Liver (tissue), 3 donors: ENCODE results near the gene FAM13B.
A peak's percentile ranks its signal among the peaks of the same experiment; 100 is the strongest.

Experiments used
- CTCF ChIP-seq: fragments of 150-350 bp; IDR thresholded peaks from 2 replicates; pipeline ENCODE4 v1.5.1; 2017; ENCODE audit warnings: improper control_type of control experiment, low read depth, low read length; ENCODE audit not compliant: missing input control
- FOXA1 ChIP-seq: IDR thresholded peaks from 2 replicates; pipeline ENCODE4 v1.6.1; 2016; ENCODE audit warnings: antibody characterized with exemption
- RAD21 ChIP-seq, 2 donors: IDR thresholded peaks; 2 replicates each; pipeline ENCODE4 v1.6.1; 2016; ENCODE audit warnings: antibody characterized with exemption in 2 of 2, mild to moderate bottlenecking in 2 of 2
- REST ChIP-seq: IDR thresholded peaks from 2 replicates; pipeline ENCODE4 v1.6.1; 2016; ENCODE audit warnings: antibody characterized with exemption, mild to moderate bottlenecking
- ZBTB33 ChIP-seq: IDR thresholded peaks from 2 replicates; pipeline ENCODE4 v1.6.1; 2016; ENCODE audit warnings: antibody characterized with exemption
- donor health status: healthy.
- donor health status: healthy.

- TF ChIP-seq ZBTB33: no peak
- peak; percentile 69 for TF ChIP-seq CTCF
- no peak for TF ChIP-seq REST
- peak; percentile 78 to 85 for TF ChIP-seq RAD21 (IDR thresholded peaks at IDR 0.05)
- TF ChIP-seq FOXA1: no peak
These were observed 36.1 kb upstream of the FAM13B start for GRCh38 chr5:138068742-138069600.
